Measurements from ENCODE around the gene ZNF518B.
"Not testable (repeated sequence)": the region's sequence is repeated elsewhere in the genome, so short reads cannot be mapped to it uniquely, and the experiment has no call there.

GRCh38 chr4:10427680-10428079 lies 29.5 kb downstream of the ZNF518B start:
- TF ChIP-seq CTCF, POLR2A, POLR2AphosphoS5 (IDR thresholded peaks at IDR 0.05): not testable (repeated sequence)
